Putamen (tissue), 1 donor: ENCODE data around the gene CERS6.

ENCODE experiments used
- DNase-seq: peaks from one replicate; pipeline ENCODE4 v3.0.0-alpha.2; 2016; ENCODE audit warnings: low spot score

The CERS6 gene

GRCh38 chr2:168530982-168531622 is 75.0 kb downstream of the CERS6 start:
- no peak for DNase-seq

DNA sequence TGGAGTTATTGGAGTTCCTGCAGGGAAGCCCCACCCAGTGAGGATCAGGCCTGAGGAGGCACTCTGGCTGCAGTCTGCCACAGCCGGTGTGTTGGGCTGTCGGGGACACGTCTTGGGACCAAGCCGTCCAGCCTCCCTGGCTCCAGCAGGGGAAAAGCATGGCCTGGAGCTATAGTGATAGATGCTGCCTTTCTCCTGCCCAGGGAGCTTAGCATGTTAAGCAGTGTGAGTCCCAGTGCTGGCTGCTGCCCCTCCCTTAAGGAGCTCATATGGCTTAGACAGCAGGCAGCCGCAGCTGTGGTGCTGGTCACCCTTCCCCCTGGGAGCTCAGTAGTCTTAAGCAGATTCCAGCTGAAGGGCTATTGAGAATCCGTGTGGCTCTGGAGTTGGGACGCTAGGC is 78.9 kb downstream of the CERS6 start:
- DNase-seq: no peak

GRCh38 chr2:168536925-168537466 is 80.9 kb downstream of the CERS6 start:
- DNase-seq: no peak

GRCh38 chr2:168538133-168538532 is 82.1 kb downstream of the CERS6 start:
- no peak for DNase-seq

- DNase-seq: no peak
Observed at GRCh38 chr2:168538534-168538933, 82.5 kb downstream of the CERS6 start.

DNA sequence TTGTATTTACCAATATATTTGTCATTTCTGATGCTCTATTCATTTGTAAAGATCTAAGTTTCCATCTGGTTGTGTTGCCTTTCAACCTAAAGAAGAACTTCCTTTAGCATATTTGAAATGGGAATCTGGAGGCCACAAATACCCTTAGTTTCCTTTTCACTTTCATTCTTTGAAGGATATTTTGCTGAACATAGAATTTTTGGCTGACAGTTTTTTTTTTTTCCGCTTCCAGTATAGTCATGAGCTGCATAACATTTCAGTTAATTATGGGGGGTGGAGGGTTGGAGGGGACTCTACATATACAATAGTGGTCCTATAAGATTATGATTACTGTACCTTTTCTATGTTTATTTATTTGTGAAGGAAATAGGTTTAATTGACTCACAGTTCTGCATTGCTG is 83.9 kb downstream of the CERS6 start:
- no peak for DNase-seq

GRCh38 chr2:168541858-168542257 is 85.8 kb downstream of the CERS6 start:
- no peak for DNase-seq

DNA sequence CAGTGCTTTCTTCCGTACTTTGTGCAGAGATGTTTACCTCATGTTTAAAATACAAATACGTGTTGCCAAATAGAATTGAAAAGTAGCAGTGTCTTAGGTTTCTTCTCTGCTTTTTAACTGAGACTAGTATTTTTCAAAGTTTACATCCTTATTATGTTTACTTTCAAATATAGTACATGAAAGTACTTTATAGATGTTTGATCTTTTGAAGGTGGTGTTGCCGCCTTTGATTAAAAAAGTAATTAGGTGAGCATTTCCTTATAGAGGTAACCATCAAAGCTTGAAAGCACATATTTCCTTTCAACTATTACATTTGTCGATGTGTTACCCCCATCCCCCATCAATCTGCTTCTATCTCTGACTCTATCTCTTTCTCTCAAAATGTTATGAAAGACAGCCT is 87.0 kb downstream of the CERS6 start:
- no peak for DNase-seq

- DNase-seq: no peak
Observed at GRCh38 chr2:168543935-168544334, 87.9 kb downstream of the CERS6 start.

GRCh38 chr2:168545439-168546082 is 89.5 kb downstream of the CERS6 start:
- DNase-seq: no peak

DNA sequence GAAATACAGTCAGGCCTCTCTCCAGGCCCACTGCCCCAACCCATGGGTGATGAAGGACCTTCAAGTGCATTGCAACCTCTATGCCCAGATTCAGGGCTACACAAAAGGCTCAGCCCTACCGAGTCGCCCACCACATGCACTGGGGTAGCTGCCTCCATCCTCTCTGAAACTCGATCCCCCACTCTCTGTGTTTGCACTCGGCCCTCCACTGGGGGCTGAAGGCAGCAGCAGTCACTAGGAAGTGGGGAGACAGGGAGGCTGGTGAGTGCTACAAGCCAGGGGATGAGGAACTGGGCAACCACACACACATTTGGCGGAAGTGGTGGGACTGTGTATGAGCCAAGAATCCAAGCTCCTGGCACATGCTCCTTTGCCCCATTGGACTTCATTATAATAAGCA is 94.6 kb downstream of the CERS6 start:
- peak; percentile 12 for DNase-seq

- no peak for DNase-seq
Observed at GRCh38 chr2:168552450-168552856, 96.4 kb downstream of the CERS6 start.

DNA sequence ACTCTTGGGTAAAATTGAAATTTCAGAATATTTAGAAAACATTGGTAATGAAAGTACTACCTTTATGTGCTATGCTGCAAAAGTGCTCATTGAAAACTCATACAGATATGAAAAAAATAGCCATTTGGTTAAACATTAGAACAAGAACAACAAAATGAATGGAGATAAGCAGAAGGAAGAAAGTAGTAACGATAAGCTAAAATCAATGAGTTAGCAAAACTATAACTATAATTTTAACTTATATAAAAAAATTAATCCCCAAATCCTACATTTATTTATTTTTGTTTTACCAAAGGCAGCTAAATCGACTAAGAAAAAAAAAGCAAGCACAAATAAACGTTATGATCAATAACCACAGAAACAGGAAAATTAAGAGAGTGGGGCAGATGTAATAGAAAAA is 99.2 kb downstream of the CERS6 start:
- no peak for DNase-seq

DNA sequence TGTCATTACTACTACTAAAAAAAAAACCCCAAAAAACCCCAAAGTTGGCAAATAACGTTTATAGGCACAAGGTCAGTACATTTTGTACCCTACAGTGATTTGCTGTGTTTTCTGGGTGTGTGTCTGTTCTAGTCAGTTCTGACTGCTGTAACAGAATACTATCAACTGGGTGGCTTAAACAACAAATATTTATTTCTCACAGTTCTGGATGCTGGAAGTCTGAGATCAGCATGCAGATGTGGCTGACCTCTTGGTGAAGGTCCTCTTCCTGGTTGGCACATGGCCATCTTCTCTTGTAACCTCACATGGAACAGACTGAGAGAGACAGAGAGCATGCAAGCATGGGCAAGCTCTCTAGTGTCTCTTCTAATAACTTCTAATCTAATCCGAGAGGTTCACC is 103.1 kb downstream of the CERS6 start:
- DNase-seq: no peak

GRCh38 chr2:168560817-168561499 is 104.9 kb downstream of the CERS6 start:
- DNase-seq: peak; percentile 25

DNA sequence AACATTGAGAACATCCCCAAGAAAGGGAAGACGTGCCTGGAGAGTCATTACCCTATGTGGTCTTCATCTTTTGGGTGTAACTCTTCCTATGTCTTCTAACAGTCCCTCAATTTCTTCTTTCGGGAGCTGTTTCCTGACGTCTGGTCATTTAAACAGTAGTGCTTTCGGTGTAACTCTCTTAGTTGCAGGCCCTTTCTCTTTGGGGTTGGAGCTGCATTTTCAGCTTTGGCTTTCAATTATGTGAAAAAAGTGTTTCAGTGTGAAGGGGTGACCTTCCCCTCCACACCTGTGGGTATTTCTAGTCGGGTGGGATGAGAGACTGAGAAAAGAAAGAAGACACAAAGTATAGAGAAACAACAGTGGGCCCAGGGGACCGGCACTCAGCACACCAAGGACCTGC is 105.9 kb downstream of the CERS6 start:
- no peak for DNase-seq

DNA sequence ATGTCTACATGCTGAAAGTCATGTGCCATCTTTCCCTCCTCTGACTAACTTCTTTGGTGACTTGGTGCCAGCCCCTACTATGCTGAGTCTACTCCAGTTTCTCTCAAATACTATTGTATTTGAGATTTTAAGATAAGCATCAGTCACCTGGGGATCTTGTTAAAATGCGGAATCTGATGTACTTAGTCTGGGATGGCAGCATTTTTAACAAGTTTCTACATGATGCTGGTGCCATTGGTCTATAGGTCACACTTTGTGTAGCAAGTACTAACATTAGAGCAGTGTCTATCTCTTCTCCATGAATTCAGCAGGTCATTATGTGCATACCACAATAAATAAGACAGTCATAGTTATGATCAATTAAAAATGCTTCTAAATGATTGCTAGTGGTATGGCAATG is 106.9 kb downstream of the CERS6 start:
- DNase-seq: no peak

DNA sequence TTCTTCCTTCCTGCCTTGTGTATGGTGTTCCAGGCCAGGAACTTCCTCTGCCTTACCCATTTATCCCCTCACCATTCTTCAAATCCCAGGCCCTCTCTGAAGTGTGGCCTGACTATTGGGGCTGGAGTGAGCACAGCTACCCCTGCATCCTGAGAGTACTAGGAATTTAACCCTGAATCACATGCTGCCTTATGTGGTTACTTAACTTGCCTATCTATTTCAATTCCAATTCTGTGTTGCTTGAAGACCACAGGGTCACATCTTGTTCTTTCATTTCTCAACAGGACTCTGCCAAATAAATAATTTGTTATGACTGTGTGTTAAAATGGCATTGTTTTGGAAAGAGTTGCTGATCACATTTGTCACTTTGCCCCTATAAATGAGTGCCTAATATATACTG is 108.6 kb downstream of the CERS6 start:
- DNase-seq: no peak

- no peak for DNase-seq
Observed at GRCh38 chr2:168565112-168565511, 109.0 kb downstream of the CERS6 start.

- DNase-seq: no peak
Observed at GRCh38 chr2:168565512-168565911, 109.4 kb downstream of the CERS6 start.

DNA sequence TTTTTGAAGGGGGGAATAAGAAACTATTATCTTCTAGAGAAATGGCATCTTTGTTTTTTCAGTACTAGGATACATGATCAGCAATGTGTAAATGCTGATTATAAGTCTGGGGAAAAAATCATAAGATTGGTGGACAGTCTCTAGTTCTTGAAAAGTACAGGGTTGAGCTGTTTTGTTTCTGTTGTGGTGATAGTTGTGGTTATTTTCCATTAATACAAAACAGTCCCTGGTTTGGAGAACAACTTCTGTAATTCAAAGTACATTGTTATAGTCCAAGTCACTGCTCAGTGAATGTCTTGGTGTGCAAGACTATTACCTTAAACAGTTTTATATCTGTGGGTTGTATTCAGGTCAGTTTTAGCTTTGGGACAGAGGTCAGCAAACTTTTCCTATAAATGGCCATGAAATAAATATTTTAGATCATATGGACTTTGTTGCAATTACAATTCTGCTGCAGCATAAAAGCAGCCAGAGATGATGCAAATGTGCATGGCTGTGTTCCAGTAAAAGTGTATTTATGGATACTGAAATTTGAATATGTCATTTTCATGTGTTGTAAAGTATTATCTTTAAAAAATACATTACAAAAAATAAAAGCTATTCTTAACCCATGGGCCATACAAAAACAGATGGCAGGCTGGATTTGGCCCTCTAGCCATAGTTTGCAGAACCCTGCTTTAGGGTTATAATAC is 111.0 kb downstream of the CERS6 start:
- DNase-seq: no peak

DNA sequence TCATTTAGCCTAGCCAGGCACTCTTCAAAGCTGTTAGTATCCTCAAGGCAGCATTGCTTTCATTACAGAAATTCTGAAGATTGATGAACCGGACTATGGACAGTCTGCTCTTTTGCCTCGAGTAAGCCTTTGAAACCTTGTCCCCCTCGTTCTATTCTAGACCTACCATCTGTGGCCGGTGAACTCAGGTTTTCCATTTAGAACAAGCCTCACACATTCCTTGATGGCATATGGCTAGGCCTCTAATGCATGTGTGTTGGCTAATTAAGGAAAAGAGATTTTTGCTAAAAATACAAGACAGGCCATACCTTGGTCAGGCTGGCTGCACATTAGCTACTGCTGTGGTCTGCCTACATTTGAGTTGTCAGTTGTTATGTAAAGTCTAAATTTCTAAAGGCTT is 111.8 kb downstream of the CERS6 start:
- no peak for DNase-seq
